Keratinocyte (primary cell): Measurements from ENCODE around the gene TNIK. TPM values are rescaled to one million over a fixed set of nuclear protein-coding genes. Genes with fewer than 3 reads are reported as not detected.

Experiments used
- DNase-seq: peaks from one replicate; pipeline ENCODE4 v3.0.0-alpha.2; 2011; ENCODE audit warnings: low read depth, missing footprints, low spot score
- FAIRE-seq: peaks from 2 replicates; lab custom pipeline; 2011; peaks lifted over from hg19 to GRCh38; lab: Jason Lieb, UNC
- H2AFZ ChIP-seq: 2 replicates; pipeline ENCODE4 v1.6.0; 2012; ENCODE audit warnings: low read length, control low read depth, inconsistent platforms; ENCODE audit not compliant: control insufficient read depth
- H3K27ac ChIP-seq: 2 replicates; pipeline ENCODE4 v1.5.1; 2011; ENCODE audit warnings: low read length; ENCODE audit not compliant: control insufficient read depth, insufficient read depth
- H3K27me3 ChIP-seq: 3 replicates; pipeline ENCODE4 v1.6.0; 2011; ENCODE audit warnings: low read length; ENCODE audit not compliant: control insufficient read depth, insufficient read depth; ENCODE audit errors: extremely low read depth
- H3K36me3 ChIP-seq, 2 experiments: 2 replicates in 1 of 2; 3 replicates in 1 of 2; pipeline ENCODE4 v1.5.1; 2011; ENCODE audit warnings: low read length in 2 of 2, mild to moderate bottlenecking in 1 of 2; ENCODE audit not compliant: control insufficient read depth in 2 of 2, insufficient read depth in 2 of 2; ENCODE audit errors: extremely low read depth in 1 of 2
- H3K4me1 ChIP-seq: 3 replicates; pipeline ENCODE4 v1.5.1; 2011; ENCODE audit warnings: low read length; ENCODE audit not compliant: control insufficient read depth, insufficient read depth; ENCODE audit errors: extremely low read depth
- H3K4me2 ChIP-seq: 3 replicates; pipeline ENCODE4 v1.6.0; 2011; ENCODE audit warnings: low read depth, low read length; ENCODE audit not compliant: control insufficient read depth, insufficient read depth; ENCODE audit errors: extremely low read depth
- H3K4me3 ChIP-seq, 3 experiments: fragments of 200-600 bp in 1 of 3; sonication (generic) in 1 of 3; 2 replicates in 2 of 3; 3 replicates in 1 of 3; pipeline ENCODE4 v1.5.1; 2011 to 2016; ENCODE audit warnings: low read length in 3 of 3, mild to moderate bottlenecking in 3 of 3, control low read depth in 2 of 3, inconsistent platforms in 1 of 3, low read depth in 1 of 3, mixed read lengths in 1 of 3, mixed run types in 1 of 3, moderate library complexity in 1 of 3; ENCODE audit not compliant: control insufficient read depth in 2 of 3, insufficient read depth in 2 of 3; ENCODE audit errors: extremely low read depth in 1 of 3
- H3K79me2 ChIP-seq: 2 replicates; pipeline ENCODE4 v1.6.0; 2012; ENCODE audit warnings: low read length; ENCODE audit not compliant: control insufficient read depth, insufficient read depth
- H3K9ac ChIP-seq: 3 replicates; pipeline ENCODE4 v1.6.0; 2011; ENCODE audit warnings: low read length; ENCODE audit not compliant: control insufficient read depth, insufficient read depth; ENCODE audit errors: extremely low read depth
- H3K9me1 ChIP-seq: 3 replicates; pipeline ENCODE4 v1.6.0; 2011; ENCODE audit warnings: low read length; ENCODE audit not compliant: control insufficient read depth, insufficient read depth; ENCODE audit errors: extremely low read depth
- H3K9me3 ChIP-seq: 2 replicates; pipeline ENCODE4 v1.5.1; 2012; ENCODE audit warnings: low read depth, low read length; ENCODE audit not compliant: control insufficient read depth
- H4K20me1 ChIP-seq: 3 replicates; pipeline ENCODE4 v1.6.0; 2011; ENCODE audit warnings: low read length; ENCODE audit not compliant: control insufficient read depth, insufficient read depth; ENCODE audit errors: extremely low read depth
- EZH2 ChIP-seq: IDR thresholded peaks from one replicate; pipeline ENCODE4 v1.6.1; 2012; ENCODE audit warnings: inconsistent platforms, mild to moderate bottlenecking, low read length, moderate library complexity
- dilution Hi-C: fragments of 300-500 bp; cut with MboI; formaldehyde crosslinking; loops from one replicate; pipeline ENCODE4 v1.7.0; 2020; ENCODE audit warnings: low sequenced_read_pairs; ENCODE audit not compliant: extremely low pct_ligation_motif_present
- polyA plus RNA-seq, 5 experiments: library from polyadenylated mRNA; depleted of rRNA in 3 of 5; stranded (reverse) in 3 of 5; stranded (forward) in 1 of 5; unstranded in 1 of 5; fragments of >200 nt; gene quantifications; 1 replicate in 1 of 5; 2 replicates in 3 of 5; 3 replicates in 1 of 5; pipeline versions ENCODE4 v1.2.1 to v1.2.3, GENCODE V29; 2011 to 2012; ENCODE audit warnings: missing spikeins in 2 of 5, low read depth in 1 of 5, low replicate concordance in 1 of 5
- TF ChIP-seq, protein P1 (sequence below), 3 experiments: IDR thresholded peaks in 1 of 3; conservative IDR thresholded peaks in 1 of 3; optimal IDR thresholded peaks in 1 of 3; 2 replicates in 2 of 3; 3 replicates in 1 of 3; pipeline versions ENCODE3 to v1.5.1; 2011; ENCODE audit warnings: low read length in 3 of 3, mild to moderate bottlenecking in 3 of 3, moderate library complexity in 2 of 3, control low read depth in 1 of 3, inconsistent platforms in 1 of 3; ENCODE audit not compliant: insufficient read depth in 2 of 3; ENCODE audit errors: extremely low read depth in 1 of 3

The TNIK gene
- polyA plus RNA-seq, 1 donor (not counting 4 experiments of a cell fraction or from before 2014, with no cell fraction given), result 4.4 TPM

DNA sequence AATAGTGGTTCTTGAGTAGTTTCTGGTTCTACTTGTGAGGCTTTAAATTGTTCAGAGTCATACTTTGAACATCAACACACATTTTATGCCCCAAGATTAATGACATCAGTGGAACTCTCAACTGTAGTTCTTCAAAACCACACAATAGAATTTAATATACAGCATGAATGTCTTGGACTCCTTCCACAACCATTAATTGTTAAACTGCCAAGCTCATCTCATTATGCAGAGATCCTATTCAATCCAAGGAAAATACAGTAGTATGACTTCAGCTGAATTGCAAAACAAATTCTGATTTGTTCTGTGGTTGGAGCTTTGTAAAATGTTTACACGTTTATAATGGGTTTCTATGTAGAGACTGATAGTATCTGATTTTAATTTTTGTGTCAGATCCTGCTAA lies 234.5 kb downstream of the TNIK start:
- no peak overlapping the region for H3K9ac ChIP-seq
- peaks cover 2% of the 10 kb centered on the region for H3K4me1 ChIP-seq
- no peak overlapping the region for H3K4me3 ChIP-seq
- H3K9me1 ChIP-seq, result no peaks in the 10 kb centered on the region
- no peaks in the 10 kb centered on the region for H3K79me2 ChIP-seq
- H2AFZ ChIP-seq, result no peak overlapping the region
- H3K27me3 ChIP-seq, result no peaks in the 10 kb centered on the region
- TF ChIP-seq, protein P1, sequence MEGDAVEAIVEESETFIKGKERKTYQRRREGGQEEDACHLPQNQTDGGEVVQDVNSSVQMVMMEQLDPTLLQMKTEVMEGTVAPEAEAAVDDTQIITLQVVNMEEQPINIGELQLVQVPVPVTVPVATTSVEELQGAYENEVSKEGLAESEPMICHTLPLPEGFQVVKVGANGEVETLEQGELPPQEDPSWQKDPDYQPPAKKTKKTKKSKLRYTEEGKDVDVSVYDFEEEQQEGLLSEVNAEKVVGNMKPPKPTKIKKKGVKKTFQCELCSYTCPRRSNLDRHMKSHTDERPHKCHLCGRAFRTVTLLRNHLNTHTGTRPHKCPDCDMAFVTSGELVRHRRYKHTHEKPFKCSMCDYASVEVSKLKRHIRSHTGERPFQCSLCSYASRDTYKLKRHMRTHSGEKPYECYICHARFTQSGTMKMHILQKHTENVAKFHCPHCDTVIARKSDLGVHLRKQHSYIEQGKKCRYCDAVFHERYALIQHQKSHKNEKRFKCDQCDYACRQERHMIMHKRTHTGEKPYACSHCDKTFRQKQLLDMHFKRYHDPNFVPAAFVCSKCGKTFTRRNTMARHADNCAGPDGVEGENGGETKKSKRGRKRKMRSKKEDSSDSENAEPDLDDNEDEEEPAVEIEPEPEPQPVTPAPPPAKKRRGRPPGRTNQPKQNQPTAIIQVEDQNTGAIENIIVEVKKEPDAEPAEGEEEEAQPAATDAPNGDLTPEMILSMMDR (optimal IDR thresholded peaks at IDR 0.05 in 1 of 3, IDR thresholded peaks at IDR 0.05 in 1 of 3, conservative IDR thresholded peaks at IDR 0.05 in 1 of 3; ENCODE audit: extremely low read depth in 1 of 3, insufficient read depth in 2 of 3, low read length in 3 of 3), result no peak
- TF ChIP-seq EZH2, result no peak
- DNase-seq, result no peak
- dilution Hi-C loops, result no loop called here
- H3K27ac ChIP-seq, result no peak overlapping the region
- H4K20me1 ChIP-seq, result no peaks in the 10 kb centered on the region
- peaks cover 0 to 2% of the 10 kb centered on the region in 2 experiments for H3K36me3 ChIP-seq
- H3K4me2 ChIP-seq, result no peak overlapping the region
- peak; percentile 46 for FAIRE-seq
- no peaks in the 10 kb centered on the region for H3K9me3 ChIP-seq

DNA sequence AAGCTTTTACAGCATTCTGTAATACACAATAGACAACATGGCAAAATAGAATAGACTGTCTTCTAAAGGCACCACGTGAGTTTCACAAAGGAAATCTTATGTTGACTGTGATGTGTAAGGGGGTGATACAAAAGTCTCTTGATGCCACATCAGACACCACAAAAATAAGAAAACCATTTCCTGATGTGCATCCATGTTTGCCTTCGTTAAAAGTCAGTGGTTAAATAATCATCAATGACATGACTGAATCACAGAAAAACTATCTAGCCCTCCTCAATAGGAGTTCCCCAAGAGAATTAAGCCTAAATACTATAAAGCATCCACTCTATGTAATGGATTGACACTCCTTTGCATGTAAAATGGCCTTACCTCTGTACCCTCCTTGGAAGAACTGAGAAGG lies 235.0 kb downstream of the TNIK start:
- no peaks in the 10 kb centered on the region for H3K9me3 ChIP-seq
- no peaks in the 10 kb centered on the region for H3K79me2 ChIP-seq
- TF ChIP-seq, protein P1 (optimal IDR thresholded peaks at IDR 0.05 in 1 of 3, IDR thresholded peaks at IDR 0.05 in 1 of 3, conservative IDR thresholded peaks at IDR 0.05 in 1 of 3; ENCODE audit: extremely low read depth in 1 of 3, insufficient read depth in 2 of 3, low read length in 3 of 3), result no peak
- TF ChIP-seq EZH2, result no peak
- no peak overlapping the region for H3K4me3 ChIP-seq
- dilution Hi-C loops, result no loop called here
- no peaks in the 10 kb centered on the region for H3K27me3 ChIP-seq
- no peak for DNase-seq
- no peaks in the 10 kb centered on the region for H4K20me1 ChIP-seq
- H3K9ac ChIP-seq, result no peak overlapping the region
- H3K36me3 ChIP-seq, result peaks cover 0 to 2% of the 10 kb centered on the region in 2 experiments
- no peak overlapping the region for H3K4me2 ChIP-seq
- no peak for FAIRE-seq
- H2AFZ ChIP-seq, result no peak overlapping the region
- no peak overlapping the region for H3K27ac ChIP-seq
- H3K9me1 ChIP-seq, result no peaks in the 10 kb centered on the region
- H3K4me1 ChIP-seq, result no peaks in the 10 kb centered on the region
